Liver (tissue), 9 donors: ENCODE measurements around the gene PRMT3. TPM values are rescaled to one million over a fixed set of nuclear protein-coding genes. Genes with fewer than 3 reads are reported as not detected.
"Not testable (repeated sequence)": the region's sequence is repeated elsewhere in the genome, so short reads cannot be mapped to it uniquely, and the experiment has no call there.

Source experiments
- DNase-seq: peaks from one replicate; pipeline ENCODE4 v3.0.0-alpha.2; 2017; ENCODE audit warnings: low spot score
- H3K27ac ChIP-seq, 2 donors: one replicate each; pipeline ENCODE4 v1.7.0; 2013; ENCODE audit warnings: inconsistent platforms in 2 of 2, low read length in 2 of 2, control low read depth in 1 of 2, low read depth in 1 of 2, mild to moderate bottlenecking in 1 of 2
- H3K27me3 ChIP-seq, 4 donors: one replicate each; pipeline versions ENCODE4 v1.6.1 to v1.7.0; 2013; ENCODE audit warnings: low read length in 3 of 4, inconsistent platforms in 1 of 4, mild to moderate bottlenecking in 1 of 4, moderate library complexity in 1 of 4; ENCODE audit not compliant: control insufficient read depth in 4 of 4, insufficient read depth in 4 of 4
- H3K36me3 ChIP-seq, 4 donors: one replicate each; pipeline versions ENCODE4 v1.6.1 to v1.7.0; 2013; ENCODE audit warnings: low read length in 3 of 4, mild to moderate bottlenecking in 3 of 4, low read depth in 1 of 4, moderate library complexity in 1 of 4; ENCODE audit not compliant: control insufficient read depth in 4 of 4, insufficient read depth in 3 of 4
- H3K4me1 ChIP-seq, 4 donors: one replicate each; pipeline versions ENCODE4 v1.6.1 to v1.7.0; 2013; ENCODE audit warnings: low read length in 3 of 4, mild to moderate bottlenecking in 3 of 4, moderate library complexity in 1 of 4; ENCODE audit not compliant: control insufficient read depth in 4 of 4, insufficient read depth in 4 of 4
- H3K4me3 ChIP-seq, 3 donors: one replicate each; pipeline versions ENCODE4 v1.6.1 to v1.7.0; 2013; ENCODE audit warnings: low read length in 3 of 3, control low read depth in 1 of 3, low read depth in 1 of 3, mild to moderate bottlenecking in 1 of 3
- H3K9ac ChIP-seq, 2 donors: one replicate each; pipeline ENCODE4 v1.7.0; 2013; ENCODE audit warnings: low read length in 2 of 2, mild to moderate bottlenecking in 2 of 2, moderate library complexity in 2 of 2, control low read depth in 1 of 2, low read depth in 1 of 2
- H3K9me3 ChIP-seq, 4 donors: one replicate each; pipeline versions ENCODE4 v1.6.1 to v1.7.0; 2013; ENCODE audit warnings: low read length in 3 of 4; ENCODE audit not compliant: control insufficient read depth in 4 of 4
- CTCF ChIP-seq: fragments of 150-350 bp; IDR thresholded peaks from 2 replicates; pipeline ENCODE4 v1.5.1; 2017; ENCODE audit warnings: improper control_type of control experiment, low read depth, low read length; ENCODE audit not compliant: missing input control
- EGR1 ChIP-seq, 2 donors: IDR thresholded peaks; 2 replicates each; pipeline ENCODE4 v1.6.1; 2016 to 2018; ENCODE audit warnings: antibody characterized with exemption in 2 of 2, low read depth in 2 of 2
- FOXA2 ChIP-seq: IDR thresholded peaks from 2 replicates; pipeline ENCODE4 v1.6.1; 2016; ENCODE audit warnings: antibody characterized with exemption
- GABPA ChIP-seq, 2 donors: IDR thresholded peaks in 1 of 2; conservative IDR thresholded peaks in 1 of 2; 2 replicates each; pipeline ENCODE4 v1.6.1; 2016; ENCODE audit warnings: antibody characterized with exemption in 2 of 2, mild to moderate bottlenecking in 1 of 2, moderate library complexity in 1 of 2
- HNF4A ChIP-seq, 2 donors: conservative IDR thresholded peaks; 2 replicates each; pipeline ENCODE4 v1.6.1; 2016; ENCODE audit warnings: antibody characterized with exemption in 2 of 2, mild to moderate bottlenecking in 2 of 2
- HNF4G ChIP-seq: IDR thresholded peaks from 2 replicates; pipeline ENCODE4 v1.6.1; 2016; ENCODE audit warnings: antibody characterized with exemption
- JUND ChIP-seq, 2 donors: IDR thresholded peaks; 2 replicates each; pipeline ENCODE4 v1.6.1; 2016; ENCODE audit warnings: antibody characterized with exemption in 2 of 2
- MAX ChIP-seq: IDR thresholded peaks from 2 replicates; pipeline ENCODE4 v1.6.1; 2016; ENCODE audit warnings: antibody characterized with exemption
- NR2F2 ChIP-seq: IDR thresholded peaks from 2 replicates; pipeline ENCODE4 v1.6.1; 2016; ENCODE audit warnings: antibody characterized with exemption
- RXRA ChIP-seq, 2 donors: IDR thresholded peaks; 2 replicates each; pipeline ENCODE4 v1.6.1; 2017 to 2018; ENCODE audit warnings: antibody characterized with exemption in 2 of 2, mild to moderate bottlenecking in 1 of 2
- TAF1 ChIP-seq: conservative IDR thresholded peaks from 2 replicates; pipeline ENCODE4 v1.6.1; 2016; ENCODE audit warnings: antibody characterized with exemption, mild to moderate bottlenecking
- YY1 ChIP-seq: IDR thresholded peaks from 2 replicates; pipeline ENCODE4 v1.6.1; 2016; ENCODE audit warnings: antibody characterized with exemption, mild to moderate bottlenecking
- ZBTB33 ChIP-seq: IDR thresholded peaks from 2 replicates; pipeline ENCODE4 v1.6.1; 2016; ENCODE audit warnings: antibody characterized with exemption
- WGBS: extraction: QIAGEN DNeasy Blood & Tissue Kit; methylation state at CpG from one replicate; pipeline ENCODE4 v1.1.7; 2013; 5-methylcytosine and 5-hydroxymethylcytosine counted together
- polyA plus RNA-seq, 2 donors: library from polyadenylated mRNA; stranded (reverse) in 1 of 2; unstranded in 1 of 2; fragments of 200-250 nt in 1 of 2; fragments of >200 nt in 1 of 2; fragmentation: Nextera tagmentation in 1 of 2; extraction: Ambion mirVana in 1 of 2; gene quantifications; one replicate each; pipeline versions ENCODE4 v1.2.1 to v1.2.3, GENCODE V29; 2013 to 2015
- total RNA-seq, 2 donors: library from RNA; depleted of rRNA; stranded (reverse); fragments of >200 nt; gene quantifications; one replicate each; pipeline ENCODE4 v1.2.3, GENCODE V29; 2014
- donor health status: healthy.
- donor health status: healthy.
- donor health status: healthy.
- donor health status: healthy.
- donor health status: healthy.

The PRMT3 gene
- total and polyA plus RNA-seq, 4 donors, result 3.5 to 15.8 (median 7.8) TPM

GRCh38 chr11:20374741-20375300 lies 12.7 kb upstream of the PRMT3 start:
- no peak for DNase-seq
- H3K9me3 ChIP-seq, result no peaks in the 10 kb centered on the region
- H3K4me1 ChIP-seq, result no peaks in the 10 kb centered on the region
- no peak overlapping the region for H3K27ac ChIP-seq
- WGBS, result 95% methylated on average over 9 of the region's 9 CpGs
- H3K27me3 ChIP-seq, result no peaks in the 10 kb centered on the region
- peaks cover 4 to 20% (median 18%) of the 10 kb centered on the region in 4 donors for H3K36me3 ChIP-seq
- H3K4me3 ChIP-seq, result no peak overlapping the region
- H3K9ac ChIP-seq, result no peak overlapping the region
- TF ChIP-seq HNF4G, result no peak
- no peak for TF ChIP-seq EGR1 (IDR thresholded peaks at IDR 0.05; ENCODE audit: low read depth in 2 of 2)
- TF ChIP-seq NR2F2, result no peak
- no peak for TF ChIP-seq GABPA (IDR thresholded peaks at IDR 0.05 in 1 of 2, conservative IDR thresholded peaks at IDR 0.05 in 1 of 2)
- no peak for TF ChIP-seq JUND (IDR thresholded peaks at IDR 0.05)
- TF ChIP-seq FOXA2, result no peak
- TF ChIP-seq TAF1, result no peak
- no peak for TF ChIP-seq RXRA (IDR thresholded peaks at IDR 0.05)

GRCh38 chr11:20376162-20376730 lies 11.3 kb upstream of the PRMT3 start:
- no peaks in the 10 kb centered on the region for H3K9me3 ChIP-seq
- H3K27me3 ChIP-seq, result no peaks in the 10 kb centered on the region
- 94% methylated on average over 3 of the region's 3 CpGs for WGBS
- no peak overlapping the region for H3K27ac ChIP-seq
- no peak overlapping the region for H3K9ac ChIP-seq
- TF ChIP-seq MAX (no peak), HNF4G (no peak), HNF4A (conservative IDR thresholded peaks at IDR 0.05) (no peak), NR2F2 (no peak)
- H3K4me1 ChIP-seq, result no peaks in the 10 kb centered on the region
- no peak for DNase-seq
- no peak overlapping the region for H3K4me3 ChIP-seq
- H3K36me3 ChIP-seq, result peaks cover 6 to 20% (median 19%) of the 10 kb centered on the region in 4 donors

GRCh38 chr11:20385996-20386395 lies 1.5 kb upstream of the PRMT3 start:
- H3K27ac ChIP-seq, H3K9ac ChIP-seq, H3K4me3 ChIP-seq, H3K36me3 ChIP-seq, H3K9me3 ChIP-seq, H3K27me3 ChIP-seq, DNase-seq: not testable (repeated sequence)
- 85% methylated on average over 15 of the region's 15 CpGs for WGBS
- peaks cover 0 to 15% (median 3%) of the 10 kb centered on the region in 4 donors for H3K4me1 ChIP-seq

GRCh38 chr11:20388096-20389055 lies 860 bp downstream of the PRMT3 start:
- H3K36me3 ChIP-seq, result peaks cover 0 to 11% (median 3%) of the 10 kb centered on the region in 4 donors
- peak overlapping the region; percentile 78 to 85 for H3K27ac ChIP-seq
- peak overlapping the region; percentile 76 to 82 (median 81) for H3K4me3 ChIP-seq
- WGBS, result 20% methylated on average over 25 of the region's 25 CpGs
- no peak for TF ChIP-seq NR2F2
- TF ChIP-seq MAX, result no peak
- no peak for TF ChIP-seq TAF1
- no peak for TF ChIP-seq HNF4G
- no peak for TF ChIP-seq HNF4A (conservative IDR thresholded peaks at IDR 0.05)
- no peak for TF ChIP-seq ZBTB33
- no peak for TF ChIP-seq CTCF
- TF ChIP-seq JUND (IDR thresholded peaks at IDR 0.05), result no peak
- TF ChIP-seq FOXA2, result no peak
- TF ChIP-seq EGR1 (IDR thresholded peaks at IDR 0.05; ENCODE audit: low read depth in 2 of 2), result no peak
- no peak for TF ChIP-seq RXRA (IDR thresholded peaks at IDR 0.05)
- no peak for TF ChIP-seq YY1
- no peaks in the 10 kb centered on the region for H3K27me3 ChIP-seq
- H3K9ac ChIP-seq, result peak overlapping the region; percentile 17 to 93
- no peaks in the 10 kb centered on the region for H3K9me3 ChIP-seq
- no peak for DNase-seq
- peaks cover 0 to 15% (median 3%) of the 10 kb centered on the region in 4 donors for H3K4me1 ChIP-seq
